ENCODE results near the gene GOT1. TPM values are rescaled to one million over a fixed set of nuclear protein-coding genes. Genes with fewer than 3 reads are reported as not detected.

Gene GOT1
- total RNA-seq, 2 experiments from 2014 or later, result 3.5 to 5.7 TPM

GRCh38 chr10:99389729-99390480 is 40.5 kb downstream of the GOT1 start:
- Mint-ChIP-seq H3K9me3 (no peaks in the 10 kb centered on the region), H3K36me3 (ENCODE audit: low read depth) (no peaks in the 10 kb centered on the region), H3K27ac (no peak overlapping the region), H3K4me3 (no peak overlapping the region), H3K4me1 (ENCODE audit: low read depth) (peaks cover 6% of the 10 kb centered on the region), H3K27me3 (no peaks in the 10 kb centered on the region)
- ATAC-seq (ENCODE audit: poor library complexity) (no peak), DNase-seq (no peak)
- Histone ChIP-seq H3K27me3 (ENCODE audit: control insufficient read depth in 1 of 2, insufficient read depth in 2 of 2, low read length in 2 of 2) (no peaks in the 10 kb centered on the region), H3K36me3 (ENCODE audit: insufficient read depth, low read length) (no peaks in the 10 kb centered on the region), H3K9me3 (ENCODE audit: control insufficient read depth in 1 of 2, insufficient read depth in 1 of 2, low read length in 2 of 2) (no peaks in the 10 kb centered on the region), H3K27ac (ENCODE audit: low read depth in 1 of 2, low read length in 2 of 2) (no peak overlapping the region), H3K4me1 (ENCODE audit: insufficient read depth, low read length) (peaks cover 4% of the 10 kb centered on the region), H3K4me3 (ENCODE audit: low read length) (no peak overlapping the region)
- POLR2A ChIA-PET, result interaction anchor here (0.6 kb wide), 1 partner anchor 33 kb away, joined by 3 read pairs; no protein-coding TSS in a partner anchor
- CTCF ChIA-PET, result interaction anchor here (0.7 kb wide), 1 partner anchor 15 kb away, joined by 3 read pairs; no protein-coding TSS in a partner anchor
- TF ChIP-seq CTCF (IDR thresholded peaks at IDR 0.05), result no peak
- intact Hi-C loops (cut with DNase I, micrococcal nuclease), result loop anchor here in 1 of 2 experiments (10.0 kb wide), 1 partner anchor 925 kb away; no protein-coding TSS in a partner anchor

- ChIA-PET CTCF (no interaction called here), POLR2A (no interaction called here)
- DNase-seq, result no peak
- H3K27ac Mint-ChIP-seq, result no peak overlapping the region
- intact Hi-C loops (cut with DNase I, micrococcal nuclease), result no loop called here
- H3K9me3 Mint-ChIP-seq, result no peaks in the 10 kb centered on the region
- no peak for TF ChIP-seq CTCF (IDR thresholded peaks at IDR 0.05)
- no peak for ATAC-seq (ENCODE audit: poor library complexity)
- no peaks in the 10 kb centered on the region for H3K9me3 ChIP-seq (ENCODE audit: control insufficient read depth in 1 of 2, insufficient read depth in 1 of 2, low read length in 2 of 2)
- peaks cover 2% of the 10 kb centered on the region for H3K4me1 ChIP-seq (ENCODE audit: insufficient read depth, low read length)
- H3K36me3 Mint-ChIP-seq (ENCODE audit: low read depth), result no peaks in the 10 kb centered on the region
- H3K27me3 ChIP-seq (ENCODE audit: control insufficient read depth in 1 of 2, insufficient read depth in 2 of 2, low read length in 2 of 2), result peaks cover 0 to under 1% of the 10 kb centered on the region in 2 experiments
- no peaks in the 10 kb centered on the region for H3K36me3 ChIP-seq (ENCODE audit: insufficient read depth, low read length)
- H3K27me3 Mint-ChIP-seq, result no peaks in the 10 kb centered on the region
- H3K27ac ChIP-seq (ENCODE audit: low read depth in 1 of 2, low read length in 2 of 2), result no peak overlapping the region
- H3K4me1 Mint-ChIP-seq (ENCODE audit: low read depth), result peaks cover under 1% of the 10 kb centered on the region
- H3K4me3 ChIP-seq (ENCODE audit: low read length), result no peak overlapping the region
- H3K4me3 Mint-ChIP-seq, result no peak overlapping the region
Observed at GRCh38 chr10:99387541-99387940, 42.9 kb downstream of the GOT1 start.

- no peaks in the 10 kb centered on the region for H3K36me3 Mint-ChIP-seq (ENCODE audit: low read depth)
- intact Hi-C loops (cut with DNase I, micrococcal nuclease), result no loop called here
- DNase-seq, result no peak
Observed at GRCh38 chr10:99387071-99387470, 43.4 kb downstream of the GOT1 start.

More at GRCh38 chr10:99387071-99387470, 43.4 kb downstream of the GOT1 start:
- Histone ChIP-seq H3K27me3 (ENCODE audit: control insufficient read depth in 1 of 2, insufficient read depth in 2 of 2, low read length in 2 of 2) (peaks cover 0 to 3% of the 10 kb centered on the region in 2 experiments), H3K27ac (ENCODE audit: low read depth in 1 of 2, low read length in 2 of 2) (no peak overlapping the region), H3K4me1 (ENCODE audit: insufficient read depth, low read length) (no peaks in the 10 kb centered on the region), H3K4me3 (ENCODE audit: low read length) (no peak overlapping the region), H3K9me3 (ENCODE audit: control insufficient read depth in 1 of 2, insufficient read depth in 1 of 2, low read length in 2 of 2) (no peaks in the 10 kb centered on the region), H3K36me3 (ENCODE audit: insufficient read depth, low read length) (no peaks in the 10 kb centered on the region)
- POLR2A ChIA-PET, result no interaction called here
- Mint-ChIP-seq H3K9me3 (no peaks in the 10 kb centered on the region), H3K27ac (no peak overlapping the region), H3K4me3 (no peak overlapping the region), H3K4me1 (ENCODE audit: low read depth) (no peaks in the 10 kb centered on the region), H3K27me3 (no peaks in the 10 kb centered on the region)
- ATAC-seq (ENCODE audit: poor library complexity), result no peak
- CTCF ChIA-PET, result no interaction called here
- TF ChIP-seq CTCF (IDR thresholded peaks at IDR 0.05), result no peak
